DMS53 treated with DMSO at 0.1 percent for 48 hours (cell line): ENCODE measurements around the gene GPR37L1.
"Not testable (repeated sequence)": the region's sequence is repeated elsewhere in the genome, so short reads cannot be mapped to it uniquely, and the experiment has no call there.

Experiments
- DNase-seq: peaks from one replicate; lab custom pipeline; 2025; ENCODE audit not compliant: unreplicated experiment; lab: John Stamatoyannopoulos, UW

The GPR37L1 gene

DNA sequence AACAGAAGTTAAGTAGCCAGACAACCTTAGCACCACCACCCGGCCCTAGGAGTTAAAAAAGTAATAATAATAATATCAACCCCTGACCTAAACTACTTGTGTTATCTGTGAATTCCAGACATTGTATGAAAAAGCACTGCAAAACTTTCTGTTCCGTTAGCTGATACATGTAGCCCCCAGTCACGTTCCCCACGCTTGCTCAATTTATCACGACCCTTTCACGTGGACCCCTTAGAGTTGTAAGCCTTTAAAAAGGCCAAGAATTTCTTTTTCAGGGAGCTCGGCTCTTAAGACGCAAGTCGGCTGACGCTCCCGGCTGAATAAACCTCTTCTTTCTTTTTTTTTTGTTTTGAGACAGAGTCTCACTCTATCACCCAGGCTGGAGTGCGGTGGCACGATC is 44.3 kb downstream of the GPR37L1 start:
- DNase-seq, result not testable (repeated sequence)

- no peak for DNase-seq
Observed at GRCh38 chr1:202167708-202168415, 45.1 kb downstream of the GPR37L1 start.

- DNase-seq, result no peak
Observed at GRCh38 chr1:202168861-202169260, 46.1 kb downstream of the GPR37L1 start.

GRCh38 chr1:202170726-202171125 is 48.0 kb downstream of the GPR37L1 start:
- DNase-seq, result no peak

DNA sequence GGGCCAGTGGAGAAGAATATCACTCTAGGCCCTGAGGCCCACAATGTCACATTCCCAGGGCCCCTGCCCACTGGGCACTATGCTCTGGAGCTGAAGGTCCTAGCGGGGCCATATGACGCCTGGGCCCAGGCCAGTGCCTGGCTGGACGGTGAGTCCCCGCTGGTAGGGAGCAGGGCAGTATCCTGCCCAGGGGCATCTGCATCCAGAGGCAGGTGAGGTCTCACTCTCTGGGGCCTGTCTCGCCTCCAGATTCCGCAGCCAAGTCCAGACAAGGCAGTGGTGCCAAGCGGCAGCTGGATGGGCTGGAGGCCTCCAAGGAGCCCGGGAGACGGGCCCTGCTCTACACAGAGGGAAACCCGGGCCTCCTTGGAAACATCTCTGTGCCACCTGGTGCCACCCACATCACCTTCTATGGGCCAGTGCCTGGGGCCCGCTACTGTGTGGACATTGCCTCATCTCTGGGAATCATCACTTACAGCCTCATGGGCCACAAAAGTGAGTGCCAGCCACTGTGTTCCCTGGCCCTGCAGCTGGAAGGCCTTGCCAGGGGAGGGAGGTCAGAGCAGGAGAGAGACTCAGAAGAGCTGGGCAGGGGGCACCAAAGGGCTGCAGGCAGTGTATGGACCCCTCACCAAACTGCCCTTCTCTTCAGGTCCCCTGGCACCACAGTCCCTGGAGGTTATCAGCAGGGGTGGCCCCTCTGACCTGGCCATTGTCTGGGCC is 48.7 kb downstream of the GPR37L1 start:
- no peak for DNase-seq

- DNase-seq, result no peak
Observed at GRCh38 chr1:202172015-202172355, 49.3 kb downstream of the GPR37L1 start.

DNA sequence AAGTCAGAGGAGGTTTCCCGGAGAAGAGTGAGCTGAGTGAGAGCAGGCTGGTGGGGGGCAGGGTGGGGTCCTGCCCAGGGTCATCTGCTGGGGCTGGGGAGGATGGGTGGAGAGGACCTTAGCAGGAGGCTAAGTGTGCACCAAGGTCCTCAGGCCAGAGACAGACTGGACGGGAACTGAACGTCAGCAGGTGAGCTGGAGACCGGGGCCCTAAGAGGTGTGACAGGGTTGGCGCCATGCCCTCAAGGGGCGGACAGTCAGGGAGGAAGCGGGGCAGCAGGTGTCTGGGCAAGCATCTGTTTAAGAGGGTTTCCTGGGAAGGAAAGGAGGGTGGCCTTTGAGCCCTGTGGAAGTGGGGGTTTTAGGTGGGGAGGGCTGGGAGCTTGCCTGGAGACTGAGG is 51.3 kb downstream of the GPR37L1 start:
- no peak for DNase-seq

GRCh38 chr1:202176949-202177927 is 54.5 kb downstream of the GPR37L1 start:
- no peak for DNase-seq

DNA sequence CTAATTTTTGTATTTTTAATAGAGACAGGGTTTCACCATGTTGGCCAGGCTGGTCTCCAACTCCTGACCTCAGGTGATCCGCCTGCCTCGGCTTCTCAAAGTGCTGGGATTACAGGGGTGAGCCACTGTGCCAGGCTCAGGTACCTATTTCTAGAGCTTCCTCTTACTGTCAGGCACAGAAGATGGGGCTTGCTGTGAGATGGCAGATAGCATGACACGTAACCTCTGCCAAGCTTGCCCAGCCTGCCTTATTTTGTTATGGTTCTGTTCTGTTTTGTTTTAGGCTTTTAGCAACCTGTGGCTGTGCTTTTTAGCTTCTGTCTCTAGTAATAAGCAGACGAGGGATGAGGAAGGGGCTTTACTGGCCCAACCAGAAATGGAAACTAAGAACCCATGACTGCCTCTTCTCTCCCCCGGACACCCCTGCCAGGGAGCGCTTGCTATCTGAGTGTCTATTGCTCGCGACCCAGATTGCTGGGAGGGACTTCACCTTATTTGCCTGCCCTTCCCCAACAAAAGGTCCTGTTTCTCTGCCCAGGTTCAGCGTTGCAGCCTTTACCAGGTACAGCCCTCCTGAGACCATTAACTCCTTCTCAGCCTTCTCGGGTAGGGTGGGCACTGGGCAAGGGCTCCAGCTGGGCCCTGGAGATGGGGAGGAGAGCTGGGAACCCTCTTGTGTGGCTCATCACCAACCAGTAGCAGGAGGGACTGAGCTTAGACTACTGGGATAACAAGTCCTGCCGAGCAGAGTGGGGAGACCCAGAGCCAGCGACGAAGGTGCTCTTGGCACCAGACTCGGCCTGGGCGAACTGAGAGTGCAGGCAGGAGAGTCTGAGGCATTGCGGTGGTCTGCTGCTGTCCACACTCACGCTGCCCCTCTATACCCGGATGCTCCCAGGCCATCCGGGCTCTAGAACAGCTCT is 57.4 kb downstream of the GPR37L1 start:
- DNase-seq, result no peak

- not testable (repeated sequence) for DNase-seq
Observed at GRCh38 chr1:202180751-202181139, 58.0 kb downstream of the GPR37L1 start.

DNA sequence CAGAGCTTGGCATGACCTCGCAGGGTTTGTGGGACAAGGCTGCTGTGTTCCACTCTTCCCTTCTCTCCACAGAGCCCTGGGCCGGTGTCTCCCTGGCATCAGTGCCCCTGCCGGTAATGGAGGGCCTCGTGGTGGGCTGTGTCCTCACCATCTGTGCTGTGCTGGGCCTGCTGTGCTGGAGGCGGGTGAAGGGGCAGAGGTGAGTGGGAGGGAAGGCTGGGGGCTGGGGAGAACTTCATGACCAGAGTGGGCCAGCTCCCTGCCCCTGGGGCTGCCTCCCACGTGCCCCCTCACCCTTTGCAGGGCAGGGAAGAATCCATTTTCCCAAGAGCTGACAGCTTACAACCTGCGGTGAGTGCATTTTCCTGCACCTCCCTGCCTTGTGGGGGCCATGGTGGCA is 58.9 kb downstream of the GPR37L1 start:
- no peak for DNase-seq

GRCh38 chr1:202182040-202182877 is 59.5 kb downstream of the GPR37L1 start:
- no peak for DNase-seq
